G401.6 (cell line): ENCODE measurements around the gene SYNGR2.
A peak's percentile ranks its signal among the peaks of the same experiment; 100 is the strongest.
"Not testable (repeated sequence)": the region's sequence is repeated elsewhere in the genome, so short reads cannot be mapped to it uniquely, and the experiment has no call there.

Source experiments
- FAIRE-seq: peaks from 2 replicates; lab custom pipeline; 2012; peaks lifted over from hg19 to GRCh38; lab: Jason Lieb, UNC

The SYNGR2 gene

DNA sequence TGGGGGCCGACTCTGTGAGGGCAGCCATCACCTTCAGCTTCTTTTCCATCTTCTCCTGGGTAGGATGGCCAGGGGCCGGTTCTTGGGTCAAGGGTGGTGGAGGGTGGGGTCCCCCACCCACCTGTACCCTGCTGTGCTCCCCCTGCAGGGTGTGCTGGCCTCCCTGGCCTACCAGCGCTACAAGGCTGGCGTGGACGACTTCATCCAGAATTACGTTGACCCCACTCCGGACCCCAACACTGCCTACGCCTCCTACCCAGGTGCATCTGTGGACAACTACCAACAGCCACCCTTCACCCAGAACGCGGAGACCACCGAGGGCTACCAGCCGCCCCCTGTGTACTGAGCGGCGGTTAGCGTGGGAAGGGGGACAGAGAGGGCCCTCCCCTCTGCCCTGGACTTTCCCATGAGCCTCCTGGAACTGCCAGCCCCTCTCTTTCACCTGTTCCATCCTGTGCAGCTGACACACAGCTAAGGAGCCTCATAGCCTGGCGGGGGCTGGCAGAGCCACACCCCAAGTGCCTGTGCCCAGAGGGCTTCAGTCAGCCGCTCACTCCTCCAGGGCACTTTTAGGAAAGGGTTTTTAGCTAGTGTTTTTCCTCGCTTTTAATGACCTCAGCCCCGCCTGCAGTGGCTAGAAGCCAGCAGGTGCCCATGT lies 3.3 kb downstream of the SYNGR2 start:
- not testable (repeated sequence) for FAIRE-seq

- FAIRE-seq: peak; percentile 19
Measured at GRCh38 chr17:78172249-78173051, 4.1 kb downstream of the SYNGR2 start.

DNA sequence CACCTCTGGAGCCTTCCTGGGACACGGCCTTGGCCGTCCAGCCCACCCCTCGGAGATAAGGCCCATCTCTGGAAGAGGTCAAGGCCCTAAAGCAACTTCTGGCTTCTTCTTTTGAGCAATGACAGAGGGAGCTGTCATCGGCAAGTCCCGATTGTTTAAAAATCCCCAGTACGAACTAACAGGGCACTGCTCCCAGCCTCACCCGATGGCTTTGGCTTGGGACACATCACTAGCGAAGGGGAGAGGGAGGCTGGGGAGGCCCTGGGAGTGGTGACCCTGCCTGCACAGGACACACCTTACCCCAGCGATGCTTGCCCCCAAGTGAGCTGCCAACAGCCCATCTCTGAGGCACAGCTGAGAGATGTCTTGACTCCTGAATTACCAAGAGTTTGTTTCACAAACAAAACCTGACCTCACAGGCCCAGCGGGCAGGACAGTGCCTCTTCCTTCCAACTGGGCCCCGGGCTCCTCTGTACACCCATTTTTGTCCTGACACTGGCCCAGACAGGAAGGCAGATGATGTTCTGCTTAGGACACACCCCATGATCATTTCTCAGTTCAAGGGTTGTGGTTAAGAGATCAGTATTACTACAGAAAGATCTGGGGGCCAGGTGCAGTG lies 4.8 kb downstream of the SYNGR2 start:
- FAIRE-seq: no peak

- no peak for FAIRE-seq
Measured at GRCh38 chr17:78174346-78174869, 6.0 kb downstream of the SYNGR2 start.

GRCh38 chr17:78174870-78175642 lies 6.7 kb downstream of the SYNGR2 start:
- peak; percentile 42 for FAIRE-seq

- FAIRE-seq: no peak
Measured at GRCh38 chr17:78175643-78175981, 7.2 kb downstream of the SYNGR2 start.

DNA sequence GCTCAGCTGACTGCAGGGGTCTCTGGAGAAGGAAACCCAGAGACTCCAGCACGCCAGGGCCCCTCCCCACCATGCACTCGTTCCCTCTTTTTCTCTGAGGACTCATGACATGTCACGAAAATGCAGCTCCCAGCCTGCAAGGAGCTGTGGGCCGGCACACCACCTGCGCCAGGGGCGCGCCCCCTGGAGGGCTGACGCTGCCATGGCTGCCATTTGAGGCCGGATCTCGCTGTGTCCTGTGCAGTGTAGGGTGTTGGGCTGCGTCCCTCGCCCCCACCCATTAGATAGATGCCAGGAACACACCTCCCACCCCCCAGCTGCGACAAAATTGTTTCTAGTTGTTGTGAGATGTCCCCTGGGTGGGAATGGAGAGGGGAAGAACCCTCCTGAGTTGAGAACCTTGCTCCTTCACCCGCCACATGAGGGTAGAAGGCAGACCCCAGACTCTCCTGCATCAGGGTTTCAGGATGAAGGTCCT lies 8.2 kb downstream of the SYNGR2 start:
- no peak for FAIRE-seq

DNA sequence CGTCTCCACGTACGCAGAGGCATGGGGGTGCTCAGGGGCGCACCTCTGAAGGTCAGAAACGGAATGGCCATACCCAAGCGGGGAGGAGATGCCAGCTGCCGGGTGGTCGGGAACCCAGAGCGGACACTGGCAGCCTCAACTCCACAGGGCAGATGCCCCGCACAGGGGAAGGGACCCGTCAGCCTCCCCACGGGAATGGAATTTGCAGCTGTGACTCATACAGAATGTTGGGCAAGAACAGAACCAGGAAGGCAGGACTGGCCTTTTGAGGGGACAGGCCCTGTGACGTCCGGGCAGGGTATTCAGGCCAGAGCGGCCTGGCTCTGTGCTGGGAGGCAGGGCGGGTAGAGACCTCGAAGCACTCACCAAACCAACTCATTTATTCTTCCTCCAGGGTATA lies 11.0 kb downstream of the SYNGR2 start:
- no peak for FAIRE-seq

DNA sequence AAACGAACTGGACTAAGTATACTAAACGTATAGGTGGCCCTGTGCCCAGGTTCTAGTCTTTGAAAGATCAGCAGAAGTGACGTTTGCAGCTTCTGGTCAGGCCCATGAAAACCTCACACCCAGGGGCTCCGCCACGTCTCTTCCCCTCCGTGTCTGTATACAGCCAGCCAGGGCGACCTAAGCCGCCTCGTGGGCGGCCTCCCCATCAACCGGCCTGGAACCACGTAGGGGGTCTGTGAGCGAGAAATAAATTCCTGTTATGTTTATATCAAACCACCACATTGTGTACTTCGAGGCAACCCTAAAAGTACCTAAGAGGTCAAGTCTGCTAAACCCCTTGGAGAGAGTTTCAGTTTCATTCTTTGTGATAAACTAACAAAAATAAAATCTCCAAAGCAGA lies 11.7 kb downstream of the SYNGR2 start:
- FAIRE-seq: no peak

GRCh38 chr17:78180508-78180907 lies 12.1 kb downstream of the SYNGR2 start:
- FAIRE-seq: no peak

GRCh38 chr17:78182504-78182903 lies 14.1 kb downstream of the SYNGR2 start:
- FAIRE-seq: no peak

GRCh38 chr17:78183916-78184315 lies 15.5 kb downstream of the SYNGR2 start:
- FAIRE-seq: no peak

DNA sequence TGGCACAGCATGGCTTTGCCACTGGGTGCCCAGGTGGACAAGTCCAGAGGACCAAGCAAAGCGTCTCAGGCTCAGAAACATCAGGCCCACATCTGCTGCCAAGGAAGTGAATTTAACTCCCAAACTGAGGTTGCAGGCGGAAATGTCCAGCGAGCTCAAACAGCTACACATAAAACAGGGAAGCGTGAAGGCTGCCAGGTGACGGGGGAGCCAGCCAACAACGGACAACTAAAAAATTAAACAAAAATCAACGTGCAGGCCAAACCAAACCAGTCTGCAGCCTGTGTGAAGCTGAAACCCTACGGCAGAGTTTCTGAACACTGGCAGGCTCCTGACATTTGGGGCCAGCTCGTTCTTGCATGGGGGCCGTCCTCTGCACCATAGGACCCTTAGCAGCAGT lies 16.0 kb downstream of the SYNGR2 start:
- FAIRE-seq: no peak

DNA sequence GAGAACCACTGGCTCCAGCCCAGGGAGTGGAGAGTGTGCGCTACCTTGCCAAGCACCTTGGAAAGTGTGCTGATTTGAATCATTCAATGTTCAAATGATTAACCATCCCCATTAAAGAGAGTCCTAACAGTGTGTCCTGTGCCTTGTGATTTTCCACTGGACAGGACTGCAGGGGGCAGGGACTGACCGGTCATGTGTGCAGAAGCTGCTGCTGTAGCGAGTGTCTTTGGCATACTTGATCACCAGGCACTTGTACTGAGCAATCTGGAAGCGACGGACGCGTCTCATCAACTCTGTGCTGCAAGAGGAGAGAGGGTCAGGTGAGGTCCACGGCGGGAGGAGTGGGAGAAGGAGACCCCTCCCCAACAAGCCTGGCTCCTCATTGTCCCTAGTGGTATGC lies 16.5 kb downstream of the SYNGR2 start:
- FAIRE-seq: no peak

DNA sequence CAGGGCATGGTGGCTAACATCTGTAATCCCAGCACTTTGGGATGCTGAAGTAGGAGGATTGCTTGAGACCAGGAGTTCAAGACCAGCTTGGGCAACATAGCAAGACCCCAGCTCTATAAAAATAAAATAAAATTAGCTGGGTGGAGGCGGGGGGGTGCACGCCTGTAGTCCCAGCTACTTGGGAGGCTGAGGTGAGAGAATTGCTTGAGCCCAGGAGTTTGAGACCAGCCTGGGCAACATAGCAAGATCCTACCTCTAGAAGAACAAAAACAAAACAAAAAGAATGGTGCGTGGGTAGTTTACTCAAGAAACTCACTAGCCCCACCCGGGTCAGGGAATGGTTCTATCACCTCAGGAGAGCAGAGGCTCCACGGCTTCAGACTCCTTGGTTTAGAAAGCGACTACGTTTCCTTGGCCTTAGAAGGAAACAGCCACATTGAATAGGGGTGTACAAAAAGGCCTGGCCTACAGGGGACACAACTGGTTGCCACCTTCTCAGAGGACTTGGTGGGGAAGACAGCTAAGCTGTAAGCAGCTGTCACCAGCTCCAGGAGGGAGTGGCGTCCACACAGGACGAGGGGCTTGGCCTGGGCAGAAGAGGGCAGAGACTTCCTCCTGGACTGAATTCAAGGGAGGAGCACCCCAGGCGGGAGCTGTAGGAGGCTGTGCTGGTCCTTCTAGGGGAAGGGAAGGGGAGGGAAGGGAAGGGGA lies 17.8 kb downstream of the SYNGR2 start:
- FAIRE-seq: no peak

DNA sequence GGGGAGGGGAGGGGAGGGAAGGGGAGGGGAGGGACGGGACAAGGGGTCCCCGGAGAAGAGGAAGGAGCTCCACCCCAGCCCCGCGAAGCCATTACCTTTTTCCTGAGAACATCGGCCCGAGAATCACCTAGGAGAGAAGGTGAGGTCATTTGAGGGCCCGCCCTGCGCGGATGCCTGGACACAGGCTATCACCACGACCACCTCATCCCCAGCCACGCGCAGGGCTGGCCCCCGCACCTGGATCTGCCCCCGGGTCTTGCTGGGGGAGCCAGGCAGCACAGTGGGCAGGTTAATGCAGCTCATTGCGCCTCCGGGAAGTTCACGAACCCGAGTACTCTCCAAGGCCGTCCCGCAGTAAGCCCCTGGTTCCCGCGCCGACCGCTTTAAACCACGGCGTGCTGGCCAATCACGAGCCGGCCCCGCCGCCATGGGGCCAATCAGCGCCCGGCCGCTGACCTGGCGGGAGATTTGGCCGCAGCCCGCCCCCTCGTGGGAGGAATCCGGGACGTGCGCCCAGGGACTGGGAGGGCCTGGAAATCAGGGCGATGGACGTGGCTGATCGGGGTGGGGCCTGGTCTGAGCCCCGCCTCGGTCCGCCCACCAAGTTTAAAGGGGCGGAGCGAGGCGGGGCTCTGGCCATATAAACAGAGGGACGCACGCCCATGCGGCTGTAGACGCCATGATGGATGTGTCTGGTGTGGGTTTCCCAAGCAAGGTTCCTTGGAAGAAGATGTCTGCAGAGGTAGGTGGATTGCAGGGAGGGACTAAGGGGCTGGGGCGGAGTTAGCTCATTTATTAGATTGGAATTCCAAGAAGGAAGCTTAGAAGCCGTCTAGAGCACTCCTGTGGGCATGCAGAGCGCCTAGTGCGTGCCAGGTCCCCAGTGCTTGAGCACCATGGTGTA lies 18.6 kb downstream of the SYNGR2 start, which contains the start of the genes AFMID and TK1:
TSS of gene AFMID (plus strand) at position 671 of the 904 bp plus-strand sequence. CDS start at position 680, 9 bp downstream.
TSS of gene TK1 (minus strand) at position 361 of the 904 bp plus-strand sequence. CDS start at position 303, 58 bp downstream.
- peak; percentile 98 for FAIRE-seq

GRCh38 chr17:78196716-78197115 lies 28.3 kb downstream of the SYNGR2 start:
- FAIRE-seq: no peak

GRCh38 chr17:78197147-78197832 lies 28.9 kb downstream of the SYNGR2 start:
- FAIRE-seq: no peak

GRCh38 chr17:78200451-78200850 lies 32.1 kb downstream of the SYNGR2 start:
- no peak for FAIRE-seq

DNA sequence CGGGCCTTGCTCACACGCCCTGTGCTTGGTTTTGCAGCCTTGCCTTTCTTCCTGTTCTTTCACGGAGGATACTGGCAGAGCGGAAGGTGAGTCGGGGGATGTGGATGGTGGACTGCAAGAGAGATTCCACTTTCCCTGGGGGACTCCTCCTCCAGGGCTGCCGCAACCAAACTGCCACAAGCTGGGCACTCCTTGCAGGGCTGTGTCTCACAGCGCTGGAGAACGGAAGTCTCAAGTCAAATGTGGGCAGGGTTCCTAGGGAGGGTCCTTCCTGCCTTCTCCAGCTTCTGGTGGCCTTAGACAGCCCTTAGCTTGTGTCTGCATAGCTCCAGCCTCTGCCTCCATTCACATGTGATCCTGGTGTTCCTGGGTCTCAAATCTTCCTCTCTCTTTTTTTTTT lies 34.3 kb downstream of the SYNGR2 start:
- no peak for FAIRE-seq
